Activated CD4-positive, alpha-beta T cell treated with anti-CD3 and anti-CD28 coated beads for 36 hours (primary cell): ENCODE measurements around the gene LCE3D. TPM values are rescaled to one million over a fixed set of nuclear protein-coding genes. Genes with fewer than 3 reads are reported as not detected.
"Not testable (repeated sequence)": the region's sequence is repeated elsewhere in the genome, so short reads cannot be mapped to it uniquely, and the experiment has no call there.

Experiments
- ATAC-seq: fragments of 200-7000 bp; cut with Tn5 transposase; one replicate; pipeline ENCODE4 v1.10.0; 2021; ENCODE audit warnings: mild to moderate bottlenecking, moderate library complexity
- CTCF ChIA-PET: fragments of 350-600 bp; sonication (Branson Sonifier 250); formaldehyde crosslinking; loops from one replicate; lab custom pipeline; 2021; ENCODE audit warnings: antibody characterized with exemption; lab: Charles Lee
- POLR2A ChIA-PET: fragments of 350-600 bp; sonication (Branson Sonifier 250); formaldehyde crosslinking; loops from one replicate; lab custom pipeline; 2021; ENCODE audit warnings: antibody characterized with exemption, inconsistent platforms; lab: Charles Lee
- DNase-seq: peaks from one replicate; pipeline ENCODE4 v3.0.0-alpha.2; 2020
- H3K27ac Mint-ChIP-seq: one replicate; pipeline ENCODE4 v1.8.0; 2021; ENCODE audit warnings: mixed read lengths
- H3K27me3 Mint-ChIP-seq: one replicate; pipeline ENCODE4 v1.8.0; 2021; ENCODE audit warnings: mixed read lengths
- H3K36me3 Mint-ChIP-seq: one replicate; pipeline ENCODE4 v1.8.0; 2021; ENCODE audit warnings: low read depth, mixed read lengths
- H3K4me1 Mint-ChIP-seq: one replicate; pipeline ENCODE4 v1.8.0; 2021; ENCODE audit warnings: mixed read lengths
- H3K4me3 Mint-ChIP-seq: one replicate; pipeline ENCODE4 v1.8.0; 2021; ENCODE audit warnings: mild to moderate bottlenecking, moderate library complexity, mixed read lengths
- H3K9me3 Mint-ChIP-seq: one replicate; pipeline ENCODE4 v1.8.0; 2021; ENCODE audit warnings: low read depth, mixed read lengths
- intact Hi-C, 2 experiments: fragments of 100-400 bp; cut with DNase I in 1 of 2; cut with micrococcal nuclease in 1 of 2; formaldehyde crosslinking; loops; one replicate each; pipeline versions ENCODE4 v1.14.2 to v1.15.1; 2022 to 2024; cut with DNase I, micrococcal nuclease
- total RNA-seq, 2 experiments: library from RNA; stranded (reverse); gene quantifications; one replicate each; pipeline ENCODE4 v1.2.3, GENCODE V29; 2021

LCE3D gene
- total RNA-seq, 2 experiments from 2014 or later, result not detected

- no peak overlapping the region for H3K4me3 Mint-ChIP-seq
- ATAC-seq (peak; percentile 81), DNase-seq (peak; percentile 47)
- peaks cover 2% of the 10 kb centered on the region for H3K4me1 Mint-ChIP-seq
- ChIA-PET CTCF (interaction anchor here (1.4 kb wide), 1 partner anchor 45 kb away, joined by 5 read pairs; the partner anchor contains the start of gene LCE3A), POLR2A (interaction anchor here (0.6 kb wide), 1 partner anchor 490 kb away, joined by 3 read pairs; no protein-coding TSS in a partner anchor)
- H3K27ac Mint-ChIP-seq, result no peak overlapping the region
- H3K9me3 Mint-ChIP-seq, result no peaks in the 10 kb centered on the region
- intact Hi-C loops, result no loop called here
- H3K27me3 Mint-ChIP-seq, result peaks cover 33% of the 10 kb centered on the region
- no peaks in the 10 kb centered on the region for H3K36me3 Mint-ChIP-seq
These were observed 3.1 kb downstream of the LCE3D start for GRCh38 chr1:152577168-152577567.

GRCh38 chr1:152566681-152567080, 13.6 kb downstream of the LCE3D start, which contains the start of gene LCE3E:
Gene LCE3E (minus strand): TSS chr1:152566780. CDS start chr1:152566208, 572 bp downstream.
- Mint-ChIP-seq H3K27me3 (peaks cover 15% of the 10 kb centered on the region), H3K4me3 (no peak within 1 kb of the TSS), H3K36me3 (no peaks in the 10 kb centered on the region), H3K9me3 (no peaks in the 10 kb centered on the region), H3K27ac (no peak within 1 kb of the TSS), H3K4me1 (no peaks in the 10 kb centered on the region)
- ChIA-PET POLR2A (no interaction called here), CTCF (no interaction called here)
- DNase-seq (no peak), ATAC-seq (no peak)
- intact Hi-C loops, result no loop called here

- POLR2A ChIA-PET, result no interaction called here
These were observed 14.6 kb downstream of the LCE3D start for GRCh38 chr1:152565535-152566215.

GRCh38 chr1:152565115-152565514, 15.2 kb downstream of the LCE3D start:
- intact Hi-C loops, result no loop called here
- Mint-ChIP-seq H3K4me3 (no peak overlapping the region), H3K36me3 (no peaks in the 10 kb centered on the region), H3K4me1 (no peaks in the 10 kb centered on the region), H3K27ac (no peak overlapping the region), H3K27me3 (peaks cover 8% of the 10 kb centered on the region), H3K9me3 (no peaks in the 10 kb centered on the region)
- ATAC-seq (no peak), DNase-seq (no peak)
- ChIA-PET POLR2A (no interaction called here), CTCF (no interaction called here)

More at GRCh38 chr1:152565535-152566215, 14.6 kb downstream of the LCE3D start:
- no peaks in the 10 kb centered on the region for H3K4me1 Mint-ChIP-seq
- H3K4me3 Mint-ChIP-seq, result no peak overlapping the region
- H3K9me3 Mint-ChIP-seq, result no peaks in the 10 kb centered on the region
- H3K36me3 Mint-ChIP-seq, result no peaks in the 10 kb centered on the region
- DNase-seq (no peak), ATAC-seq (no peak)
- H3K27ac Mint-ChIP-seq, result no peak overlapping the region
- intact Hi-C loops, result no loop called here
- H3K27me3 Mint-ChIP-seq, result peaks cover 8% of the 10 kb centered on the region
- CTCF ChIA-PET, result no interaction called here

GRCh38 chr1:152548358-152548757, 32.0 kb downstream of the LCE3D start:
- H3K27ac Mint-ChIP-seq, H3K36me3 Mint-ChIP-seq, CTCF ChIA-PET, H3K9me3 Mint-ChIP-seq, DNase-seq, ATAC-seq, intact Hi-C loops, H3K4me1 Mint-ChIP-seq, POLR2A ChIA-PET, H3K4me3 Mint-ChIP-seq: not testable (repeated sequence)
- peaks cover 16% of the 10 kb centered on the region for H3K27me3 Mint-ChIP-seq

GRCh38 chr1:152546704-152547103, 33.6 kb downstream of the LCE3D start:
- intact Hi-C loops, result no loop called here
- peaks cover 2% of the 10 kb centered on the region for H3K9me3 Mint-ChIP-seq
- H3K4me1 Mint-ChIP-seq, result no peaks in the 10 kb centered on the region
- ChIA-PET POLR2A (no interaction called here), CTCF (no interaction called here)
- H3K27ac Mint-ChIP-seq, result no peak overlapping the region
- ATAC-seq, result no peak
- H3K27me3 Mint-ChIP-seq, result peaks cover 13% of the 10 kb centered on the region
- no peak for DNase-seq
- H3K36me3 Mint-ChIP-seq, result no peaks in the 10 kb centered on the region
- H3K4me3 Mint-ChIP-seq, result no peak overlapping the region

GRCh38 chr1:152543820-152544219, 36.5 kb downstream of the LCE3D start:
- ATAC-seq (no peak), DNase-seq (peak; percentile 22)
- Mint-ChIP-seq H3K36me3 (no peaks in the 10 kb centered on the region), H3K27ac (no peak overlapping the region), H3K9me3 (peaks cover 2% of the 10 kb centered on the region), H3K4me1 (no peaks in the 10 kb centered on the region), H3K27me3 (peaks cover 18% of the 10 kb centered on the region), H3K4me3 (no peak overlapping the region)
- ChIA-PET POLR2A (no interaction called here), CTCF (no interaction called here)
- intact Hi-C loops, result no loop called here

- CTCF ChIA-PET, result no interaction called here
- Mint-ChIP-seq H3K27me3 (peaks cover 29% of the 10 kb centered on the region), H3K4me3 (no peak overlapping the region), H3K27ac (no peak overlapping the region), H3K9me3 (no peaks in the 10 kb centered on the region), H3K36me3 (no peaks in the 10 kb centered on the region), H3K4me1 (no peaks in the 10 kb centered on the region)
- DNase-seq (no peak), ATAC-seq (no peak)
- intact Hi-C loops, result no loop called here
- POLR2A ChIA-PET, result no interaction called here
These were observed 40.4 kb downstream of the LCE3D start for GRCh38 chr1:152539901-152540300.

GRCh38 chr1:152537496-152537895, 42.8 kb downstream of the LCE3D start:
- intact Hi-C loops, result no loop called here
- H3K27ac Mint-ChIP-seq, result no peak overlapping the region
- ChIA-PET POLR2A (no interaction called here), CTCF (interaction anchor here (1.0 kb wide), 1 partner anchor 41 kb away, joined by 3 read pairs; no protein-coding TSS in a partner anchor)
- H3K4me1 Mint-ChIP-seq, result no peaks in the 10 kb centered on the region
- peaks cover 30% of the 10 kb centered on the region for H3K27me3 Mint-ChIP-seq
- H3K4me3 Mint-ChIP-seq, result no peak overlapping the region
- no peaks in the 10 kb centered on the region for H3K9me3 Mint-ChIP-seq
- DNase-seq, result no peak
- no peaks in the 10 kb centered on the region for H3K36me3 Mint-ChIP-seq
- ATAC-seq, result no peak

GRCh38 chr1:152535774-152536173, 44.5 kb downstream of the LCE3D start:
- Mint-ChIP-seq H3K4me3 (no peak overlapping the region), H3K27me3 (peaks cover 34% of the 10 kb centered on the region), H3K36me3 (no peaks in the 10 kb centered on the region), H3K9me3 (peaks cover 3% of the 10 kb centered on the region), H3K27ac (no peak overlapping the region), H3K4me1 (no peaks in the 10 kb centered on the region)
- intact Hi-C loops, result no loop called here
- ChIA-PET POLR2A (no interaction called here), CTCF (interaction anchor here (0.7 kb wide), 1 partner anchor 23 kb away, joined by 3 read pairs; no protein-coding TSS in a partner anchor)
- DNase-seq (no peak), ATAC-seq (no peak)

GRCh38 chr1:152533327-152533938, 46.9 kb downstream of the LCE3D start:
- Mint-ChIP-seq H3K36me3 (no peaks in the 10 kb centered on the region), H3K4me1 (no peaks in the 10 kb centered on the region), H3K9me3 (peaks cover 3% of the 10 kb centered on the region), H3K4me3 (no peak overlapping the region), H3K27ac (no peak overlapping the region), H3K27me3 (peaks cover 43% of the 10 kb centered on the region)
- DNase-seq, result peak; percentile 68
- CTCF ChIA-PET, result interaction anchor here (0.7 to 1.7 kb wide), 3 partner anchors 37 to 47 kb away, joined by 3 to 7 read pairs (median 6); no protein-coding TSS in a partner anchor
- intact Hi-C loops, result loop anchor here in 1 of 2 experiments (1.0 to 2.0 kb wide), 2 partner anchors 38 to 345 kb away; no protein-coding TSS in a partner anchor
- ATAC-seq, result no peak
- POLR2A ChIA-PET, result no interaction called here
